Neural progenitor cell (in vitro differentiated cells): ENCODE results near the gene PDE1C. TPM values are rescaled to one million over a fixed set of nuclear protein-coding genes. Genes with fewer than 3 reads are reported as not detected.

ENCODE experiments used
- DNase-seq: peaks from one replicate; pipeline ENCODE4 v3.0.0-alpha.2; 2016; ENCODE audit warnings: low spot score
- H2AFZ ChIP-seq: fragments of 200-600 bp; sonication (generic); replicated peaks from 2 replicates; pipeline ENCODE4 v1.6.1; 2016; ENCODE audit warnings: antibody characterized with exemption
- H3F3A ChIP-seq: fragments of 200-600 bp; sonication (generic); 2 replicates; pipeline ENCODE4 v1.6.1; 2016; ENCODE audit warnings: antibody characterized with exemption, low read depth
- H3K27ac ChIP-seq: fragments of 200-600 bp; sonication (generic); 2 replicates; pipeline ENCODE4 v1.5.1; 2016; ENCODE audit warnings: mild to moderate bottlenecking
- H3K27me3 ChIP-seq: fragments of 200-600 bp; sonication (generic); 2 replicates; pipeline ENCODE4 v1.6.1; 2016; ENCODE audit warnings: mild to moderate bottlenecking, moderate library complexity
- H3K36me3 ChIP-seq: fragments of 200-600 bp; sonication (generic); 2 replicates; pipeline ENCODE4 v1.5.1; 2016
- H3K4me1 ChIP-seq: fragments of 200-600 bp; sonication (generic); 2 replicates; pipeline ENCODE4 v1.6.1; 2016; ENCODE audit warnings: mixed run types
- H3K4me2 ChIP-seq: fragments of 200-600 bp; sonication (generic); 2 replicates; pipeline ENCODE4 v1.6.1; 2016
- H3K4me3 ChIP-seq: fragments of 200-600 bp; sonication (generic); 2 replicates; pipeline ENCODE4 v1.5.1; 2016
- H3K79me2 ChIP-seq: fragments of 200-600 bp; sonication (generic); 2 replicates; pipeline ENCODE4 v1.6.1; 2016; ENCODE audit warnings: low read depth
- H3K9ac ChIP-seq: fragments of 200-600 bp; sonication (generic); 2 replicates; pipeline ENCODE4 v1.6.1; 2016
- H3K9me3 ChIP-seq: fragments of 200-600 bp; sonication (generic); 2 replicates; pipeline ENCODE4 v1.5.1; 2016; ENCODE audit warnings: low read depth
- H4K20me1 ChIP-seq: fragments of 200-600 bp; sonication (generic); 2 replicates; pipeline ENCODE4 v1.6.1; 2016; ENCODE audit warnings: low read depth
- H3K27ac Mint-ChIP-seq: 3 replicates; pipeline ENCODE4 v1.8.0; 2021; ENCODE audit warnings: mixed read lengths
- H3K27me3 Mint-ChIP-seq: 2 replicates; pipeline ENCODE4 v1.8.0; 2022; ENCODE audit warnings: low read depth, mild to moderate bottlenecking, inconsistent platforms, moderate library complexity, mixed read lengths; ENCODE audit not compliant: insufficient read depth
- H3K36me3 Mint-ChIP-seq: 3 replicates; pipeline ENCODE4 v1.8.0; 2021; ENCODE audit warnings: mixed read lengths
- H3K4me1 Mint-ChIP-seq: 3 replicates; pipeline ENCODE4 v1.8.0; 2021; ENCODE audit warnings: mixed read lengths
- H3K4me3 Mint-ChIP-seq: 3 replicates; pipeline ENCODE4 v1.8.0; 2021; ENCODE audit warnings: mild to moderate bottlenecking, moderate library complexity, mixed read lengths
- H3K9me3 Mint-ChIP-seq: 3 replicates; pipeline ENCODE4 v1.8.0; 2020; ENCODE audit warnings: mixed read lengths
- EZH2 ChIP-seq: fragments of 200-600 bp; sonication (generic); IDR thresholded peaks from 2 replicates; pipeline ENCODE4 v1.6.1; 2017; ENCODE audit warnings: antibody characterized with exemption, mild to moderate bottlenecking, moderate library complexity
- EZH2phosphoT487 ChIP-seq: fragments of 200-600 bp; sonication (generic); IDR thresholded peaks from 2 replicates; pipeline ENCODE4 v1.6.1; 2017; ENCODE audit warnings: antibody characterized with exemption
- total RNA-seq: library from RNA; depleted of rRNA; stranded (reverse); fragments of >200 nt; gene quantifications from 2 replicates; pipeline ENCODE4 v1.2.3, GENCODE V29; 2015; ENCODE audit warnings: low replicate concordance
- TF ChIP-seq, protein P1 (sequence below): fragments of 200-600 bp; sonication (generic); IDR thresholded peaks from 2 replicates; pipeline ENCODE4 v1.5.1; 2017; ENCODE audit warnings: antibody characterized with exemption, mild to moderate bottlenecking

The PDE1C gene
- total RNA-seq, 1 donor from 2014 or later, result 0.54 TPM

DNA sequence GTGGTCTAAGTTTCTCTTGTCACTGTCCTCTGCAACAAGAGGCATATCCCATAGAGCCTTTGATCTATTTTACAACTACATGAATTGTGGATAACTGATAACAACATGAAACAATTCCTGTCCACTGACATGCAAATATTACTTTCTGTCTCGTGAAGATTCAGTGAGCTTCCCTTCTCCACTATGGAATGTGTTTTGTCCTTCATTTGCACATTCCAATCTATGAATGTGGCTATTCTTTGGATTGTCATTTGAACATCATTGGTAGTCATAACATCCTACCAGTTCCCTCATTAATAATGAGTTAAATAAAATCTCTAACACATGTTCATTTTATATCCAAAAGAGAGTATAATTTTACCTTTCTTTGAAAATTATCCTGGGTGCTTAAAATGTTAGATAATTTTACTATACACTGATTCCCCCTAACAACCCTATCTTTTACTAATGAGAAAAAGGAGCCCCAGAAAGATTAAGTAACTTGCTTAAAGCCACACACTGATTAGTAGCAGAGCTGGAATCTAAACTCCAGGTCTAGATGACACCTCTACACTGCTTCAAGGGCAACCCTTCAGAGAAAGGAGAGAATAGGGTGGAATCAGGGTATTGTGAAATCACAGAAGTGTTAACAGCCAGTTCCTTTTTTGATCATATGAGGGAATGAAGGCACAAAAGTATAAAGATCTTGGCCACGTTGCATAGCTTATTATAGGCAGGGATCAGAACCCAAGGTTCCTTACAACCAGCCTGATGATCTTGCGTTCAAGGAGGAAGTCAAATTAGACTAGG is 39.1 kb downstream of the PDE1C start:
- Mint-ChIP-seq H3K4me1 (peaks cover 32% of the 10 kb centered on the region), H3K36me3 (no peaks in the 10 kb centered on the region)
- no peak overlapping the region for H3K4me3 ChIP-seq

DNA sequence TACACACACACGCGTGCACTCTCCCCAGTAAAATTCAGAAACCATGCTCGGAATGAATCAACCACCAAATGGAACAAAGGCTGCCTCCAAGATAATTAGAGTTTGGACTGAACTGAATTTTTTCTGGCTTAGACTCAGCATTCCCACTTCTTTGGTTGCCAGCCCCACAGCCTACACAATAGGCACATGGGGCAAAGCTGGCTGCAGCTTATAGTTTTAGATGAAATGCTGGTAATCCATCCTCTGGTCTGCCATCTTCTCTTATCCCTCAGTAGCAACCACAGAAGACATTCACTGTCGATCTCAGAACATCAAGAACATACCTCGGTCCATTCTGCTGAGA is 44.2 kb downstream of the PDE1C start:
- no peaks in the 10 kb centered on the region for H4K20me1 ChIP-seq
- no peaks in the 10 kb centered on the region for H3F3A ChIP-seq
- Mint-ChIP-seq H3K9me3 (no peaks in the 10 kb centered on the region), H3K4me1 (peaks cover 14% of the 10 kb centered on the region), H3K27me3 (peaks cover 6% of the 10 kb centered on the region), H3K36me3 (no peaks in the 10 kb centered on the region), H3K4me3 (no peak overlapping the region), H3K27ac (no peak overlapping the region)
- DNase-seq, result no peak
- H3K9ac ChIP-seq, result no peak overlapping the region
- no peak overlapping the region for H3K27ac ChIP-seq
- no peaks in the 10 kb centered on the region for H3K36me3 ChIP-seq
- no peak overlapping the region for H2AFZ ChIP-seq
- H3K4me1 ChIP-seq, result no peaks in the 10 kb centered on the region
- TF ChIP-seq EZH2phosphoT487, result no peak
- TF ChIP-seq EZH2, result no peak
- TF ChIP-seq, protein P1, sequence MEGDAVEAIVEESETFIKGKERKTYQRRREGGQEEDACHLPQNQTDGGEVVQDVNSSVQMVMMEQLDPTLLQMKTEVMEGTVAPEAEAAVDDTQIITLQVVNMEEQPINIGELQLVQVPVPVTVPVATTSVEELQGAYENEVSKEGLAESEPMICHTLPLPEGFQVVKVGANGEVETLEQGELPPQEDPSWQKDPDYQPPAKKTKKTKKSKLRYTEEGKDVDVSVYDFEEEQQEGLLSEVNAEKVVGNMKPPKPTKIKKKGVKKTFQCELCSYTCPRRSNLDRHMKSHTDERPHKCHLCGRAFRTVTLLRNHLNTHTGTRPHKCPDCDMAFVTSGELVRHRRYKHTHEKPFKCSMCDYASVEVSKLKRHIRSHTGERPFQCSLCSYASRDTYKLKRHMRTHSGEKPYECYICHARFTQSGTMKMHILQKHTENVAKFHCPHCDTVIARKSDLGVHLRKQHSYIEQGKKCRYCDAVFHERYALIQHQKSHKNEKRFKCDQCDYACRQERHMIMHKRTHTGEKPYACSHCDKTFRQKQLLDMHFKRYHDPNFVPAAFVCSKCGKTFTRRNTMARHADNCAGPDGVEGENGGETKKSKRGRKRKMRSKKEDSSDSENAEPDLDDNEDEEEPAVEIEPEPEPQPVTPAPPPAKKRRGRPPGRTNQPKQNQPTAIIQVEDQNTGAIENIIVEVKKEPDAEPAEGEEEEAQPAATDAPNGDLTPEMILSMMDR, result no peak
- no peaks in the 10 kb centered on the region for H3K27me3 ChIP-seq
- no peak overlapping the region for H3K4me2 ChIP-seq
- no peak overlapping the region for H3K4me3 ChIP-seq
- H3K9me3 ChIP-seq, result no peaks in the 10 kb centered on the region
- no peaks in the 10 kb centered on the region for H3K79me2 ChIP-seq

More for the DNA sequence above, 39.1 kb downstream of the PDE1C start:
- no peak overlapping the region for H3K27ac Mint-ChIP-seq
- Histone ChIP-seq H3K4me2 (no peak overlapping the region), H2AFZ (no peak overlapping the region), H3K27ac (no peak overlapping the region), H3K9me3 (no peaks in the 10 kb centered on the region), H3K27me3 (no peaks in the 10 kb centered on the region), H3K4me1 (no peaks in the 10 kb centered on the region), H3K36me3 (no peaks in the 10 kb centered on the region), H3K9ac (no peak overlapping the region), H3K79me2 (no peaks in the 10 kb centered on the region), H3F3A (no peaks in the 10 kb centered on the region), H4K20me1 (no peaks in the 10 kb centered on the region)
- DNase-seq, result no peak
- TF ChIP-seq EZH2 (no peak), EZH2phosphoT487 (no peak)
- TF ChIP-seq, protein P1, result no peak
- peaks cover 8% of the 10 kb centered on the region for H3K9me3 Mint-ChIP-seq
- peaks cover 4% of the 10 kb centered on the region for H3K27me3 Mint-ChIP-seq
- H3K4me3 Mint-ChIP-seq, result no peak overlapping the region

DNA sequence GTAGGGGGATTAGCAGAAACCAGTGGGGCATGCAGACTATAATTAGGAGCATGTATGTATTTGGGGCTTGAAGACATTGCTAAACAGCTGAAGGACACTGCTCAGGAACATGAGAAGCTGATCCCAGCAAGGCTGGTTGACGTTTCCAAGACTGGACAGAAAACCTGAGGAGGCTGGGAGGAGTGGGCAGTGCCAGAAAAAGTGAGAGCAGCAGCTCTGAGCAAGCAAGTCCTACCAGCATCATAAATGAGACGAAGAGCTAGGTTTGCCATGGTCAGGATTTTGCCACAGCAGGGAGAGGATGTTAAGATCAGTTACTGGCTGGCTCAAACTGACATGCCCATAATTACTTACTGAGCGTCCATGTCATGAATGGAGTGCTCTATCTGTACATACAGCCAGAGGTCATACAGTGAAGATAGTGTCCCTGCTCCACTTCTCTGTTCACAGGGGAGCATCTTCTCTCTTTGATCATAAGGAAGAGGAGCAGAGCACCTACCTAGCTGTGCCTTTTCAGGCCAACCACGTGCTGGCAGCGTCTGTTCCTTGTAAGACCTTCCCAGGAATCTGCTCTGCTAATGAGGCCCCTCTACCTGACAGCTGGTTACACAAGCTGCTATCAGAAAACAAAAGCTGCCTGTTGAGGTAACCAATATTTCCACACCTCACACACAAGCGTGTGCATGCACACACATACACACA is 44.7 kb downstream of the PDE1C start:
- Histone ChIP-seq H4K20me1 (no peaks in the 10 kb centered on the region), H3K4me1 (no peaks in the 10 kb centered on the region), H3F3A (no peaks in the 10 kb centered on the region), H3K27ac (no peak overlapping the region), H3K79me2 (no peaks in the 10 kb centered on the region), H3K4me2 (no peak overlapping the region), H3K27me3 (no peaks in the 10 kb centered on the region), H3K9ac (no peak overlapping the region), H3K4me3 (no peak overlapping the region), H3K36me3 (no peaks in the 10 kb centered on the region), H3K9me3 (no peaks in the 10 kb centered on the region), H2AFZ (no peak overlapping the region)
- H3K4me1 Mint-ChIP-seq, result peaks cover 14% of the 10 kb centered on the region
- TF ChIP-seq EZH2phosphoT487 (no peak), EZH2 (no peak)
- TF ChIP-seq, protein P1, result no peak
- no peak for DNase-seq
- H3K9me3 Mint-ChIP-seq, result no peaks in the 10 kb centered on the region
- H3K27ac Mint-ChIP-seq, result no peak overlapping the region
- no peaks in the 10 kb centered on the region for H3K36me3 Mint-ChIP-seq
- peaks cover 6% of the 10 kb centered on the region for H3K27me3 Mint-ChIP-seq
- no peak overlapping the region for H3K4me3 Mint-ChIP-seq
